Common myeloid progenitor, CD34-positive (primary cell): Measurements from ENCODE around the gene CACNA1E.

Source experiments
- CTCF ChIA-PET: fragments of 350-600 bp; sonication (Branson Sonifier 250); formaldehyde crosslinking; loops from one replicate; lab custom pipeline; 2021; ENCODE audit warnings: antibody characterized with exemption; lab: Charles Lee
- POLR2A ChIA-PET: fragments of 350-600 bp; sonication (Branson Sonifier 250); formaldehyde crosslinking; loops from one replicate; lab custom pipeline; 2021; ENCODE audit warnings: antibody characterized with exemption; lab: Charles Lee
- DNase-seq, 3 donors: peaks; one replicate each; pipeline versions ENCODE4 v3.0.0 to v3.0.0-alpha.2; 2013
- H3K27ac ChIP-seq, 2 experiments: 1 replicate in 1 of 2; 2 replicates in 1 of 2; pipeline ENCODE4 v1.7.0; 2013; ENCODE audit warnings: inconsistent platforms in 2 of 2, low read length in 2 of 2, mild to moderate bottlenecking in 2 of 2, low read depth in 1 of 2, moderate library complexity in 1 of 2; ENCODE audit not compliant: severe bottlenecking in 2 of 2, insufficient read depth in 1 of 2, poor library complexity in 1 of 2
- H3K27me3 ChIP-seq, 5 experiments: replicated peaks in 2 of 5; 1 replicate in 3 of 5; 2 replicates in 2 of 5; pipeline versions ENCODE4 v1.6.1 to v1.7.0; 2013; ENCODE audit warnings: low read length in 4 of 5, mild to moderate bottlenecking in 2 of 5, moderate library complexity in 2 of 5, inconsistent platforms in 1 of 5; ENCODE audit not compliant: insufficient read depth in 5 of 5, control insufficient read depth in 4 of 5
- H3K36me3 ChIP-seq, 4 experiments: 1 replicate in 2 of 4; 2 replicates in 2 of 4; pipeline versions ENCODE4 v1.6.1 to v1.7.0; 2013; ENCODE audit warnings: low read length in 3 of 4, control low read depth in 1 of 4, mild to moderate bottlenecking in 1 of 4; ENCODE audit not compliant: control insufficient read depth in 4 of 4, insufficient read depth in 4 of 4
- H3K4me1 ChIP-seq, 4 experiments: 1 replicate in 3 of 4; 2 replicates in 1 of 4; pipeline versions ENCODE4 v1.6.1 to v1.7.1; 2013; ENCODE audit warnings: low read length in 3 of 4, mild to moderate bottlenecking in 3 of 4, control low read depth in 1 of 4, inconsistent platforms in 1 of 4, moderate library complexity in 1 of 4; ENCODE audit not compliant: control insufficient read depth in 4 of 4, insufficient read depth in 4 of 4; ENCODE audit errors: control extremely low read depth in 1 of 4
- H3K4me3 ChIP-seq, 7 experiments: 1 replicate in 4 of 7; 2 replicates in 3 of 7; pipeline versions ENCODE4 v1.5.1 to v1.7.0; 2013; ENCODE audit warnings: mild to moderate bottlenecking in 7 of 7, low read length in 6 of 7, moderate library complexity in 6 of 7, inconsistent platforms in 2 of 7, low read depth in 2 of 7, control low read depth in 1 of 7; ENCODE audit not compliant: insufficient read depth in 4 of 7, control insufficient read depth in 1 of 7; ENCODE audit errors: extremely low read depth in 1 of 7
- H3K9me3 ChIP-seq, 5 experiments: 1 replicate in 4 of 5; 2 replicates in 1 of 5; pipeline versions ENCODE4 v1.6.1 to v1.7.1; 2013; ENCODE audit warnings: low read length in 4 of 5, mild to moderate bottlenecking in 2 of 5, inconsistent platforms in 1 of 5, low read depth in 1 of 5, moderate library complexity in 1 of 5; ENCODE audit not compliant: control insufficient read depth in 4 of 5, insufficient read depth in 2 of 5; ENCODE audit errors: control extremely low read depth in 1 of 5
- WGBS: methylation state at CpG from one replicate; pipeline ENCODE4 v1.1.5; 2013; ENCODE audit not compliant: insufficient coverage; 5-methylcytosine and 5-hydroxymethylcytosine counted together

The CACNA1E gene

GRCh38 chr1:181635110-181635509 is 151.8 kb downstream of the CACNA1E start:
- Histone ChIP-seq H3K4me3 (no peak overlapping the region), H3K36me3 (no peaks in the 10 kb centered on the region), H3K27me3 (peaks cover 0 to 1% (median 0%) of the 10 kb centered on the region in 5 experiments), H3K4me1 (no peaks in the 10 kb centered on the region), H3K9me3 (no peaks in the 10 kb centered on the region), H3K27ac (no peak overlapping the region)
- no peak for DNase-seq
- ChIA-PET CTCF (no interaction called here), POLR2A (no interaction called here)
- no CpG with 5 or more reads among the region's 1 CpG for WGBS

GRCh38 chr1:181637998-181638397 is 154.7 kb downstream of the CACNA1E start:
- Histone ChIP-seq H3K4me1 (no peaks in the 10 kb centered on the region), H3K9me3 (no peaks in the 10 kb centered on the region), H3K27ac (no peak overlapping the region), H3K36me3 (no peaks in the 10 kb centered on the region), H3K4me3 (no peak overlapping the region), H3K27me3 (no peaks in the 10 kb centered on the region)
- DNase-seq = no peak
- POLR2A ChIA-PET = no interaction called here
- CTCF ChIA-PET = no interaction called here

GRCh38 chr1:181640956-181641355 is 157.6 kb downstream of the CACNA1E start:
- peaks cover 0 to 6% (median 0%) of the 10 kb centered on the region in 5 experiments for H3K27me3 ChIP-seq
- DNase-seq = no peak
- H3K36me3 ChIP-seq = no peaks in the 10 kb centered on the region
- no peaks in the 10 kb centered on the region for H3K9me3 ChIP-seq
- H3K4me3 ChIP-seq = no peak overlapping the region
- CTCF ChIA-PET = no interaction called here
- POLR2A ChIA-PET = no interaction called here
- H3K27ac ChIP-seq = no peak overlapping the region
- 90% methylated on average over 2 of the region's 3 CpGs for WGBS
- no peaks in the 10 kb centered on the region for H3K4me1 ChIP-seq

- POLR2A ChIA-PET = no interaction called here
- H3K36me3 ChIP-seq = no peaks in the 10 kb centered on the region
- H3K4me1 ChIP-seq = no peaks in the 10 kb centered on the region
- no peak overlapping the region for H3K4me3 ChIP-seq
- DNase-seq = no peak
- whole genome bisulfite sequencing = 22% methylated on average over 1 of the region's 3 CpGs
- no peak overlapping the region for H3K27ac ChIP-seq
- peaks cover 0 to 10% (median 0%) of the 10 kb centered on the region in 5 experiments for H3K27me3 ChIP-seq
- CTCF ChIA-PET = no interaction called here
- no peaks in the 10 kb centered on the region for H3K9me3 ChIP-seq
These were observed 160.3 kb downstream of the CACNA1E start for GRCh38 chr1:181643631-181644030.

GRCh38 chr1:181645171-181645570 is 161.9 kb downstream of the CACNA1E start:
- DNase-seq = no peak
- H3K27me3 ChIP-seq = peaks cover 0 to 10% (median 0%) of the 10 kb centered on the region in 5 experiments
- CTCF ChIA-PET = no interaction called here
- no peak overlapping the region for H3K27ac ChIP-seq
- no peaks in the 10 kb centered on the region for H3K36me3 ChIP-seq
- H3K4me3 ChIP-seq = no peak overlapping the region
- POLR2A ChIA-PET = no interaction called here
- WGBS = 93% methylated on average over 4 of the region's 5 CpGs
- no peaks in the 10 kb centered on the region for H3K4me1 ChIP-seq
- no peaks in the 10 kb centered on the region for H3K9me3 ChIP-seq

- 95% methylated on average over 8 of the region's 8 CpGs for WGBS
- H3K9me3 ChIP-seq = no peaks in the 10 kb centered on the region
- no peak overlapping the region for H3K4me3 ChIP-seq
- no peak overlapping the region for H3K27ac ChIP-seq
- no peak for DNase-seq
- CTCF ChIA-PET = no interaction called here
- POLR2A ChIA-PET = no interaction called here
- H3K36me3 ChIP-seq = no peaks in the 10 kb centered on the region
- peaks cover 0 to 10% (median 0%) of the 10 kb centered on the region in 5 experiments for H3K27me3 ChIP-seq
- H3K4me1 ChIP-seq = no peaks in the 10 kb centered on the region
These were observed 163.4 kb downstream of the CACNA1E start for GRCh38 chr1:181646710-181647109.

- H3K27ac ChIP-seq = no peak overlapping the region
- no peaks in the 10 kb centered on the region for H3K36me3 ChIP-seq
- WGBS = 43% methylated on average over 8 of the region's 11 CpGs
- H3K9me3 ChIP-seq = no peaks in the 10 kb centered on the region
- H3K4me3 ChIP-seq = no peak overlapping the region
- ChIA-PET POLR2A (no interaction called here), CTCF (no interaction called here)
- H3K27me3 ChIP-seq = peaks cover 0 to 10% (median 0%) of the 10 kb centered on the region in 5 experiments
- H3K4me1 ChIP-seq = no peaks in the 10 kb centered on the region
- no peak for DNase-seq
These were observed 164.2 kb downstream of the CACNA1E start for GRCh38 chr1:181647314-181648035.
